Hepatocyte (in vitro differentiated cells): Measurements from ENCODE around the gene ZNF3. TPM values are rescaled to one million over a fixed set of nuclear protein-coding genes. Genes with fewer than 3 reads are reported as not detected.

Experiments
- DNase-seq: peaks from one replicate; pipeline ENCODE4 v3.0.0-alpha.2; 2016; ENCODE audit warnings: low spot score
- H2AFZ ChIP-seq: fragments of 200-600 bp; sonication (generic); 2 replicates; pipeline ENCODE4 v1.6.0; 2016; ENCODE audit warnings: antibody characterized with exemption, mild to moderate bottlenecking
- H3K27ac ChIP-seq: fragments of 200-600 bp; sonication (generic); 2 replicates; pipeline ENCODE4 v1.5.1; 2016; ENCODE audit warnings: mild to moderate bottlenecking
- H3K27me3 ChIP-seq: fragments of 200-600 bp; sonication (generic); 2 replicates; pipeline ENCODE4 v1.6.1; 2016
- H3K36me3 ChIP-seq: fragments of 200-600 bp; sonication (generic); replicated peaks from 2 replicates; pipeline ENCODE4 v1.5.1; 2016; ENCODE audit warnings: low read depth; ENCODE audit not compliant: insufficient read depth
- H3K4me1 ChIP-seq: fragments of 200-600 bp; sonication (generic); 2 replicates; pipeline ENCODE4 v1.5.1; 2016; ENCODE audit warnings: mild to moderate bottlenecking, moderate library complexity; ENCODE audit not compliant: insufficient read depth
- H3K4me2 ChIP-seq: fragments of 200-600 bp; sonication (generic); 2 replicates; pipeline ENCODE4 v1.6.0; 2016
- H3K4me3 ChIP-seq: fragments of 200-600 bp; sonication (generic); 2 replicates; pipeline ENCODE4 v1.5.1; 2016; ENCODE audit warnings: mild to moderate bottlenecking
- H3K79me2 ChIP-seq: fragments of 200-600 bp; sonication (generic); 2 replicates; pipeline ENCODE4 v1.6.0; 2017; ENCODE audit warnings: mild to moderate bottlenecking
- H3K9me2 ChIP-seq: fragments of 200-600 bp; sonication (generic); replicated peaks from 2 replicates; pipeline ENCODE4 v1.6.0; 2017; ENCODE audit warnings: mild to moderate bottlenecking; ENCODE audit not compliant: insufficient read depth
- H3K9me3 ChIP-seq: fragments of 200-600 bp; sonication (generic); 2 replicates; pipeline ENCODE4 v1.5.1; 2016; ENCODE audit warnings: low read depth, mild to moderate bottlenecking
- H4K20me1 ChIP-seq: fragments of 200-600 bp; sonication (generic); 2 replicates; pipeline ENCODE4 v1.6.0; 2016; ENCODE audit warnings: mild to moderate bottlenecking; ENCODE audit not compliant: insufficient read depth, poor library complexity, severe bottlenecking
- CTCF ChIP-seq: fragments of 200-600 bp; sonication (generic); IDR thresholded peaks from 2 replicates; pipeline ENCODE4 v1.5.1; 2016; ENCODE audit warnings: antibody characterized with exemption, mild to moderate bottlenecking; ENCODE audit not compliant: poor library complexity
- EZH2 ChIP-seq: fragments of 200-600 bp; sonication (generic); IDR thresholded peaks from 2 replicates; pipeline ENCODE4 v1.6.1; 2016; ENCODE audit warnings: antibody characterized with exemption, mild to moderate bottlenecking, borderline replicate concordance
- EZH2phosphoT487 ChIP-seq: fragments of 200-600 bp; sonication (generic); IDR thresholded peaks from one replicate; pipeline ENCODE4 v1.6.1; 2018; ENCODE audit warnings: antibody characterized with exemption, mild to moderate bottlenecking, low read depth, moderate library complexity; ENCODE audit not compliant: unreplicated experiment, severe bottlenecking
- WGBS: methylation state at CpG from one replicate; pipeline ENCODE4 v1.1.6; 2016; ENCODE audit warnings: low lambda C conversion rate; ENCODE audit errors: missing lambda C conversion rate; 5-methylcytosine and 5-hydroxymethylcytosine counted together
- polyA plus RNA-seq: library from polyadenylated mRNA; unstranded; fragments of >200 nt; fragmentation: Nextera tagmentation; extraction: Ambion mirVana; gene quantifications from 2 replicates; pipeline ENCODE4 v1.2.1, GENCODE V29; 2016
- total RNA-seq: library from RNA; depleted of rRNA; stranded (reverse); fragments of >200 nt; gene quantifications from 2 replicates; pipeline ENCODE4 v1.2.3, GENCODE V29; 2014

ZNF3 gene
- total and polyA plus RNA-seq, 2 experiments from 2014 or later: 20.7 to 35.6 TPM

GRCh38 chr7:100124301-100125230 is 43.0 kb upstream of the ZNF3 start:
- H2AFZ ChIP-seq: no peak overlapping the region
- peaks cover 11% of the 10 kb centered on the region for H3K79me2 ChIP-seq
- WGBS: 92% methylated on average over 4 of the region's 4 CpGs
- no peaks in the 10 kb centered on the region for H3K9me3 ChIP-seq
- no peaks in the 10 kb centered on the region for H3K36me3 ChIP-seq
- H3K4me3 ChIP-seq: no peak overlapping the region
- H3K9me2 ChIP-seq: no peaks in the 10 kb centered on the region
- TF ChIP-seq CTCF (no peak), EZH2 (no peak), EZH2phosphoT487 (no peak)
- peaks cover 14% of the 10 kb centered on the region for H3K4me1 ChIP-seq
- no peaks in the 10 kb centered on the region for H4K20me1 ChIP-seq
- H3K4me2 ChIP-seq: peak overlapping the region; percentile 55
- peak overlapping the region; percentile 94 for H3K27ac ChIP-seq
- H3K27me3 ChIP-seq: no peaks in the 10 kb centered on the region
- no peak for DNase-seq

- Histone ChIP-seq H3K4me2 (no peak overlapping the region), H4K20me1 (no peaks in the 10 kb centered on the region), H3K9me2 (no peaks in the 10 kb centered on the region), H3K9me3 (no peaks in the 10 kb centered on the region), H3K4me3 (no peak overlapping the region), H2AFZ (no peak overlapping the region), H3K36me3 (no peaks in the 10 kb centered on the region), H3K27me3 (no peaks in the 10 kb centered on the region), H3K79me2 (peaks cover 22% of the 10 kb centered on the region), H3K4me1 (peaks cover 18% of the 10 kb centered on the region), H3K27ac (no peak overlapping the region)
- 100% methylated on average over 1 of the region's 1 CpG for WGBS
- no peak for DNase-seq
- no peak for TF ChIP-seq EZH2
Measured at GRCh38 chr7:100122568-100122967, 41.0 kb upstream of the ZNF3 start.

- TF ChIP-seq EZH2phosphoT487 (no peak), EZH2 (no peak), CTCF (no peak)
Measured at GRCh38 chr7:100122067-100122466, 40.5 kb upstream of the ZNF3 start.

GRCh38 chr7:100120733-100121036 is 39.2 kb upstream of the ZNF3 start:
- peak overlapping the region; percentile 47 for H2AFZ ChIP-seq

More at GRCh38 chr7:100122067-100122466, 40.5 kb upstream of the ZNF3 start:
- Histone ChIP-seq H3K79me2 (peaks cover 25% of the 10 kb centered on the region), H2AFZ (no peak overlapping the region), H3K36me3 (no peaks in the 10 kb centered on the region), H3K9me3 (no peaks in the 10 kb centered on the region), H3K4me3 (no peak overlapping the region), H3K27me3 (no peaks in the 10 kb centered on the region), H3K9me2 (no peaks in the 10 kb centered on the region), H3K27ac (no peak overlapping the region), H4K20me1 (no peaks in the 10 kb centered on the region), H3K4me1 (peaks cover 18% of the 10 kb centered on the region), H3K4me2 (no peak overlapping the region)
- 79% methylated on average over 13 of the region's 13 CpGs for WGBS
- DNase-seq: no peak

More at GRCh38 chr7:100120733-100121036, 39.2 kb upstream of the ZNF3 start:
- Histone ChIP-seq H3K27me3 (no peaks in the 10 kb centered on the region), H3K9me2 (no peaks in the 10 kb centered on the region), H3K36me3 (no peaks in the 10 kb centered on the region), H4K20me1 (no peaks in the 10 kb centered on the region), H3K4me3 (peak overlapping the region; percentile 51), H3K9me3 (no peaks in the 10 kb centered on the region), H3K4me1 (peaks cover 18% of the 10 kb centered on the region), H3K4me2 (peak overlapping the region; percentile 72), H3K79me2 (peaks cover 25% of the 10 kb centered on the region), H3K27ac (peak overlapping the region; percentile 90)
- DNase-seq: no peak
- no peak for TF ChIP-seq EZH2phosphoT487
- no peak for TF ChIP-seq CTCF
- TF ChIP-seq EZH2: no peak
- WGBS: 33% methylated on average over 1 of the region's 1 CpG
